ENCODE measurements around the gene MYH9. TPM values are rescaled to one million over a fixed set of nuclear protein-coding genes. Genes with fewer than 3 reads are reported as not detected.

The MYH9 gene
- total RNA-seq, 1 experiment from 2014 or later, result 653 TPM

DNA sequence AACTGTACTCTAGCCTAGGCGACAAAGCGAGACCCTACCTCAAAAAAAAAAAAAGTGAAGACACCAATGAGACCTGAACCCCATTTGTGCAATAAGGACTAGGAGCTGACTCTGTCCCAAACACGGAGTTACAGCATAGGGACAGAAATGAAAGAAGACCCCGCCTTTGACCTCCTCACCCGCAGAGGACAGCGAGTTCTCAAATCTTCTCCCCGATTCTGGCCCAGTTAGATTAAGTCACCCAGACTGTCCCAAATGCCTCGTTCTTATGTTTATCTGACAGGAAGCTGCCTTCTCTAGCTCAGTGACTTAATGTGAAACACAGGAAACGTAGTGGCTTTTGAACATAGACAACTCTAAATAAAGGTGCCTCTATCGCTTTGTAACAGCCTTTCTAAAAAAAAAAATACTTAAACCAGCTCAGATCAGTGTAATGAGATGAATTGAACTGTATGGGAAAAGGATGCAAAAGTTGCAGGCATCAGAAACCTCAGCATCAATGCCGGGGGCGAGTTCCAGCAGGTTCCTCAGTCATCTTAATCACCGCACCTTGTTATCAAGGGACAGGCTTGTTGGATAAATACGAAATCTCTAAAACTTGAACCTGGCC, 10.6 kb downstream of the MYH9 start:
- intact Hi-C loops (cut with micrococcal nuclease), result no loop called here
- no TSS peak for BruUV-seq (replicated peaks)
- Mint-ChIP-seq H3K27ac (ENCODE audit: low read depth, unreplicated experiment) (no peak overlapping the region), H3K36me3 (ENCODE audit: insufficient read depth, unreplicated experiment) (peaks cover 52% of the 10 kb centered on the region), H3K27me3 (ENCODE audit: insufficient read depth, unreplicated experiment) (no peaks in the 10 kb centered on the region), H3K4me1 (ENCODE audit: insufficient read depth, unreplicated experiment) (peaks cover 23% of the 10 kb centered on the region), H3K4me3 (ENCODE audit: unreplicated experiment) (no peak overlapping the region), H3K9me3 (ENCODE audit: unreplicated experiment) (no peaks in the 10 kb centered on the region)
- ChIA-PET CTCF (interaction anchor here (0.5 to 2.0 kb wide), 7 partner anchors 8 to 1842 kb away, joined by 3 to 14 read pairs (median 4); no protein-coding TSS in a partner anchor), POLR2A (interaction anchor here (1.3 to 7.7 kb wide), 3 partner anchors 9 to 46 kb away, joined by 4 to 85 read pairs (median 5); partner anchors contain the start of gene MYH9)
- TF ChIP-seq, protein P1, sequence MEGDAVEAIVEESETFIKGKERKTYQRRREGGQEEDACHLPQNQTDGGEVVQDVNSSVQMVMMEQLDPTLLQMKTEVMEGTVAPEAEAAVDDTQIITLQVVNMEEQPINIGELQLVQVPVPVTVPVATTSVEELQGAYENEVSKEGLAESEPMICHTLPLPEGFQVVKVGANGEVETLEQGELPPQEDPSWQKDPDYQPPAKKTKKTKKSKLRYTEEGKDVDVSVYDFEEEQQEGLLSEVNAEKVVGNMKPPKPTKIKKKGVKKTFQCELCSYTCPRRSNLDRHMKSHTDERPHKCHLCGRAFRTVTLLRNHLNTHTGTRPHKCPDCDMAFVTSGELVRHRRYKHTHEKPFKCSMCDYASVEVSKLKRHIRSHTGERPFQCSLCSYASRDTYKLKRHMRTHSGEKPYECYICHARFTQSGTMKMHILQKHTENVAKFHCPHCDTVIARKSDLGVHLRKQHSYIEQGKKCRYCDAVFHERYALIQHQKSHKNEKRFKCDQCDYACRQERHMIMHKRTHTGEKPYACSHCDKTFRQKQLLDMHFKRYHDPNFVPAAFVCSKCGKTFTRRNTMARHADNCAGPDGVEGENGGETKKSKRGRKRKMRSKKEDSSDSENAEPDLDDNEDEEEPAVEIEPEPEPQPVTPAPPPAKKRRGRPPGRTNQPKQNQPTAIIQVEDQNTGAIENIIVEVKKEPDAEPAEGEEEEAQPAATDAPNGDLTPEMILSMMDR (IDR thresholded peaks at IDR 0.05; ENCODE audit: unreplicated experiment), result no peak
- DNase-seq (ENCODE audit: unreplicated experiment), result no peak

DNA sequence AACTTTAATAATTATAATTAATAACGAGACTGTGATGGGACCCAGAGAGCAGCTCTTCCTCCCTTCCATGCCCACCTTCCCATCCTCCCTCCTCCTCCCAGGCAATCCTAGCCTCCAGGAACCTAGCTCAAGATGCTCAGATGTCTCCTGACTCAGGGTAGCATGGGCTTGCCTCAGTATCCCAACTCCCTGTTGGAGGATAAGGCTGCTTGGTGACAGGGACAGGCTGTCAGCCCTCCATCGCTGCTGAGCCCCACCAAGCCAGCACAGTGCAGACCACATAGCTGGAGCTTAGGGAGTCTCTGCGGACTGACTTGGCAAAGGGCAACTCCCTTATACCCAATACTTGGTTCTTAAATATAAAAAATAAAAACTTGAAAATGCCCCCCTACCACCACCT, 11.5 kb downstream of the MYH9 start:
- POLR2A ChIA-PET, result interaction anchor here (1.3 to 7.7 kb wide), 3 partner anchors 8 to 45 kb away, joined by 4 to 85 read pairs (median 5); partner anchors contain the start of gene MYH9
- Mint-ChIP-seq H3K9me3 (ENCODE audit: unreplicated experiment) (no peaks in the 10 kb centered on the region), H3K27me3 (ENCODE audit: insufficient read depth, unreplicated experiment) (no peaks in the 10 kb centered on the region), H3K4me3 (ENCODE audit: unreplicated experiment) (no peak overlapping the region), H3K27ac (ENCODE audit: low read depth, unreplicated experiment) (no peak overlapping the region), H3K4me1 (ENCODE audit: insufficient read depth, unreplicated experiment) (peaks cover 31% of the 10 kb centered on the region), H3K36me3 (ENCODE audit: insufficient read depth, unreplicated experiment) (peaks cover 44% of the 10 kb centered on the region)
- TF ChIP-seq, protein P1 (IDR thresholded peaks at IDR 0.05; ENCODE audit: unreplicated experiment), result no peak
- DNase-seq (ENCODE audit: unreplicated experiment), result no peak
- CTCF ChIA-PET, result interaction anchor here (1.1 to 2.0 kb wide), 2 partner anchors 9 to 76 kb away, joined by 3 to 14 read pairs; no protein-coding TSS in a partner anchor
- intact Hi-C loops (cut with micrococcal nuclease), result no loop called here
- BruUV-seq (replicated peaks), result no TSS peak

DNA sequence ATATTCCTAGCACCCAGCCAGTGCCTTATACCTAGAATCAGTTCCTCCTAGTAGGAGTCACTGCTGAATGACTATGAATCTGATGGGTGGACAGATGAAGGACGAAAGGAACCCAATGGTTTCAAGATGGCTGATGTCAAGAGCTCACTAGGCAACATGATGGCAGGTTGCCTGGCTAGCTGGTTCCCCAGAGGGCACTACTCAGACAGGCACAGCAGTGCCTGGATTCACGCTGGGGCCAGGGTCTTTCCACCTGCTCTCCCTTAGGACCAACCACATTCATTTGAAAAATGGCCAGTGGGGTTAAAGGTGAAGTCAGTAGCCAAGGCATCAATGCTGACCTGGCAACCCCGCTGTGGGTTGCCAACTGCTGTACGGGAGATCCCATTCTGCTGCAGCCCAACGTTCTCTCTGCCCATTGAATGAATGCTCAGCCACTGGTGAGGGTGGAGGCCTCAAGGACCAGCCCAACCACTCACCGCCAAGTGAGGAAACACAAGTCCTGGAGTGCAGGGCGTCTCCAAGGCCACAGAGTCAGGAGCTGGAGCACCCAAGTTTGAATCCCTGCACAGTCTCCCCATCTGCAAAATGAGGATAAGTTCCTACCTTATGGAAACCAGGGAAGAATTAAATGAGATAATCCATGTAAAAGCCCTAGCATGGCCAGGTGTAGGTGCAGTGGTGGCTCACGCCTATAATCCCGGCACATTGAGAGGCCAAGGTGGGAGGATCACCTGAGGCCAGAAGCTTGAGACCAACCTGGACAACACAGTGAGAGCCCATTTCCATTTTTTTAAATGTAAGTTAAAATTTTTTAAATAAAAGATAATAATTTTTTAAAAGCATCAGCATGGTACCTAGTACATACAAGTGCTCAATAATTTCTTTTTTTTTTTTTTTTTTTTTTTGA, 12.4 kb downstream of the MYH9 start:
- CTCF ChIA-PET, result interaction anchor here (0.6 to 2.0 kb wide), 5 partner anchors 9 to 1024 kb away, joined by 3 to 14 read pairs (median 3); no protein-coding TSS in a partner anchor
- POLR2A ChIA-PET, result interaction anchor here (0.6 to 8.8 kb wide), 11 partner anchors 9 to 821 kb away, joined by 3 to 87 read pairs (median 7); partner anchors contain the start of gene MYH9
- TF ChIP-seq, protein P1 (IDR thresholded peaks at IDR 0.05; ENCODE audit: unreplicated experiment), result no peak
- Mint-ChIP-seq H3K9me3 (ENCODE audit: unreplicated experiment) (no peaks in the 10 kb centered on the region), H3K27ac (ENCODE audit: low read depth, unreplicated experiment) (peak overlapping the region; percentile 75), H3K4me1 (ENCODE audit: insufficient read depth, unreplicated experiment) (peaks cover 41% of the 10 kb centered on the region), H3K36me3 (ENCODE audit: insufficient read depth, unreplicated experiment) (peaks cover 43% of the 10 kb centered on the region), H3K27me3 (ENCODE audit: insufficient read depth, unreplicated experiment) (no peaks in the 10 kb centered on the region), H3K4me3 (ENCODE audit: unreplicated experiment) (no peak overlapping the region)
- intact Hi-C loops (cut with micrococcal nuclease), result loop anchor here (2.0 kb wide), 1 partner anchor 47 kb away; no protein-coding TSS in a partner anchor
- no peak for DNase-seq (ENCODE audit: unreplicated experiment)
- no TSS peak for BruUV-seq (replicated peaks)

Measured in MCF 10A (cell line).